Vagina (tissue), 2 donors: ENCODE measurements around the gene INSR.

Experiments used
- POLR2A ChIP-seq, 2 donors: fragments of 450-650 bp; IDR thresholded peaks; one replicate each; pipeline ENCODE4 v1.6.1; 2017; ENCODE audit warnings: antibody characterized with exemption in 2 of 2, mild to moderate bottlenecking in 2 of 2, moderate library complexity in 2 of 2
- POLR2AphosphoS5 ChIP-seq, 2 donors: sonication (generic); formaldehyde crosslinking; IDR thresholded peaks; one replicate each; pipeline ENCODE4 v1.9.0; 2017; ENCODE audit warnings: antibody characterized with exemption in 2 of 2, mild to moderate bottlenecking in 2 of 2, low read depth in 1 of 2; ENCODE audit not compliant: insufficient read depth in 1 of 2
- TF ChIP-seq, protein P1 (sequence below), 3 experiments: fragments of 450-650 bp in 2 of 3; fragments of 200-600 bp in 1 of 3; sonication (generic) in 1 of 3; IDR thresholded peaks; one replicate each; pipeline ENCODE4 v1.5.1; 2017 to 2019; ENCODE audit warnings: antibody characterized with exemption in 3 of 3, mild to moderate bottlenecking in 2 of 3, moderate library complexity in 2 of 3

DNA sequence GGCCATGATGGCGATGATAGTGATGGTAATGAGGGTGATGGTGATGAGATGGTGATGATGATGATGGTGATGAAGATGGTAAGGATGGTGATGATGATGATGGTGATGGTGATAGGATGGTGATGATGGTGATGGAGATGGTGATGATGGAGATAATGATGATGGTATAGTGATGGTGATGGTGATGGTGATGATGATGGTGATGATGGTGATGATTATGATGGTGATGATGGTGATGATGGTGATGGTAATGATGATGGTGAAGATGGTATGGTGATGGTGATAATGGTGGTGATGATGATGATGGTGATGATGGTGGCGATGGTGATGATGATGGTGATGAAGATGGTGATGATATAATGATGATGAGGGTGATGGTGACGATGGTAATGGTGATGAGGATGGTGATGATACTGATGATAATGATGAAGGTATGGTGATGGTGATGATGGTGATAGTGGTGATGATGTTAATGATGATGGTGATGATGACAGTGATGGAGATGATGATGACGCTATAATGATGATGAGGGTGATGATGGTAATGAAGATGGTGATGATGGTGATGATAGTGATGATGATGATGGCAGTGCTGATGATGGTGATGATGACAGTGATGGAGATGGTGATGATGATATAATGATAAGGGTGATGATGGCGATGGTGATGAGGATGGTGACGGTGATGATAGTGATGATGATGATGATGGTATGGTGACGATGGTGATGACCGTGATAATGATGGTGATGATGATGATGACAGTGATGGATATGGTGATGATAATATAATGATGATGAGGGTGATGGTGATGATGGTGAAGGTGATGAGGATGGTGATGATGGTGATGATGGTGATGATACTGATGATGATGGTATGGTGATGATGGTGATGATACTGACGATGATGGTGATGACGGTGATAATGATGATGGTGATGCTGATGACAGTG is 187.2 kb downstream of the INSR start:
- TF ChIP-seq, protein P1, sequence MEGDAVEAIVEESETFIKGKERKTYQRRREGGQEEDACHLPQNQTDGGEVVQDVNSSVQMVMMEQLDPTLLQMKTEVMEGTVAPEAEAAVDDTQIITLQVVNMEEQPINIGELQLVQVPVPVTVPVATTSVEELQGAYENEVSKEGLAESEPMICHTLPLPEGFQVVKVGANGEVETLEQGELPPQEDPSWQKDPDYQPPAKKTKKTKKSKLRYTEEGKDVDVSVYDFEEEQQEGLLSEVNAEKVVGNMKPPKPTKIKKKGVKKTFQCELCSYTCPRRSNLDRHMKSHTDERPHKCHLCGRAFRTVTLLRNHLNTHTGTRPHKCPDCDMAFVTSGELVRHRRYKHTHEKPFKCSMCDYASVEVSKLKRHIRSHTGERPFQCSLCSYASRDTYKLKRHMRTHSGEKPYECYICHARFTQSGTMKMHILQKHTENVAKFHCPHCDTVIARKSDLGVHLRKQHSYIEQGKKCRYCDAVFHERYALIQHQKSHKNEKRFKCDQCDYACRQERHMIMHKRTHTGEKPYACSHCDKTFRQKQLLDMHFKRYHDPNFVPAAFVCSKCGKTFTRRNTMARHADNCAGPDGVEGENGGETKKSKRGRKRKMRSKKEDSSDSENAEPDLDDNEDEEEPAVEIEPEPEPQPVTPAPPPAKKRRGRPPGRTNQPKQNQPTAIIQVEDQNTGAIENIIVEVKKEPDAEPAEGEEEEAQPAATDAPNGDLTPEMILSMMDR (IDR thresholded peaks at IDR 0.05): no peak
- no peak for TF ChIP-seq POLR2A (IDR thresholded peaks at IDR 0.05)
- TF ChIP-seq POLR2AphosphoS5 (IDR thresholded peaks at IDR 0.05; ENCODE audit: insufficient read depth in 1 of 2, low read depth in 1 of 2): no peak
